ENCODE results near the gene P4HTM. TPM values are rescaled to one million over a fixed set of nuclear protein-coding genes. Genes with fewer than 3 reads are reported as not detected.

The P4HTM gene
- total RNA-seq, 1 experiment from 2014 or later = 0.03 TPM

DNA sequence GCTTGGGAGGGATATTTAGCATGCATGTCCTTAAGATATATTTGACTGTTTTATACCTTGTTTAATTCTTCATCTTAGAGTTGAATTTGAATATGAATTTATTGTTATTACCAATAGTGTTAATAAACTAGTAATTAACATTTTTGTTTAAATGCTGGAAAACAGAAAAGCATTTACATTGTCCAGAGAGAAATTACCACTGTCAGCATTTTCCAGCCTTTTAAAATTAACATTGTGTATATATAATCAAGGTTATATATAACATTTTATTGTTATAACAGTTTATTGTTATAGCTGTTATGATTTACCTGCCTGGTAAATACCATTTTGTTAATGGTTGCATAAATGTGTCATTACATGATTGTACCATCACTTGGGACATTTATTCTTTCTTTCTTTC is 8.0 kb upstream of the P4HTM start:
- DNase-seq (ENCODE audit: low spot score) = no peak
- in situ Hi-C loops (cut with HindIII; ENCODE audit: low sequenced_read_pairs) = no loop called here

DNA sequence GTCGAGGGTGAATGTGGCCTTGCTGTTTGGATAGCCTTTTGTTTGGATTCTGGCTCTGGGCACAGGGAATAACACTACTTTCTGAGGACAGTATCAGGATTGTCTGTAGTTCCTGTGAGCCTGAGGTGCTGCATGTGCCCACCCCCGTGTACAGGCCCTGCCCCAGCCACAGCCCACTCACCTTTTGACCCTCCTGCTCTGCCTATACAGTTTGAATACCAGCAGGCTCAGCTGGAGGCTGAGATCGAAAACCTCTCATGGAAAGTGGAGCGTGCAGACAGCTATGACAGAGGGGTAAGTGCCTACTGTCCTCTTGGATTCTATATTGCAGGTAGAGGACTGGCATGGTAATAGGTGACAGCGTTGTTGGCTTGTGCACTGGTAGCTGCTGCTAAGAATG is 7.4 kb upstream of the P4HTM start:
- in situ Hi-C loops (cut with HindIII; ENCODE audit: low sequenced_read_pairs) = no loop called here
- no peak for DNase-seq (ENCODE audit: low spot score)

DNA sequence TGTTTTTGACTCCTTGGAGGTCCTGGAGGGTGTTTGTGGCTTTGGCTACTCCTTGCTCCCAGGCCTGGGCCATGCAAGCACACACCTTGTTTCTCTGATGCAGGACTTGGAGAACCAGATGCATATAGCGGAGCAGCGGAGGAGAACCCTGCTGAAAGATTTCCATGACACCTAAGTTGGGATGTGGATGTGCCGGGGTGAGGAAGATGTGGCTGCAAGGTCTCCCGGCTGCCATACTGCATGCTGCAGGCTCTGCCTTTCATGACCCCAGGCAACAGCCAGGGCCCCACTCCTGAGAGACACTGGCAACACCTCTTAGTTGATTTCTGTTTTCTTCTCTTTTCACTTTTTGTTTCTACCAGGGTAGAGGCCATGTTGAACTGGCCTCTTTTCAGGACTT is 6.9 kb upstream of the P4HTM start:
- in situ Hi-C loops (cut with HindIII; ENCODE audit: low sequenced_read_pairs) = no loop called here

DNA sequence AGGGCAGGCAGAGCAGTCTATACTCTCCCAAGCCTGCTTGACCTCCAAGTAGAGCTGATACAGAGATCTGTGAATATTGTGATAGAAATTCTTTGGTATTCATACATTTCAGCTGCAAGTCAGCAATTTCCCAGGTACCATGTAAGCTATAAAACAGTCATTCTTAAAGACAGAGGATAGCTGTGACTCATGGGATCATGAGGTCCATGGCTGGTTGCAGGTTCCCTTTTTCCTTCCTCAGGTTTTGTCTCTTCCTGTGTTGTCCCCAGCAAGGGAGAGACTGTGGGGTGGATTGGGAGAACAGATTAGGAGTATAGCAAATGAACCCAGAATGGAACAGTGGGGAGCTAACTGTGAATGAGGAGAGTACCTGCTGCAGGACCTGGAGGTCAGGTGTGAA is 5.4 kb upstream of the P4HTM start:
- in situ Hi-C loops (cut with HindIII; ENCODE audit: low sequenced_read_pairs) = no loop called here

More for the DNA sequence above, 6.9 kb upstream of the P4HTM start:
- no peak for DNase-seq (ENCODE audit: low spot score)

DNA sequence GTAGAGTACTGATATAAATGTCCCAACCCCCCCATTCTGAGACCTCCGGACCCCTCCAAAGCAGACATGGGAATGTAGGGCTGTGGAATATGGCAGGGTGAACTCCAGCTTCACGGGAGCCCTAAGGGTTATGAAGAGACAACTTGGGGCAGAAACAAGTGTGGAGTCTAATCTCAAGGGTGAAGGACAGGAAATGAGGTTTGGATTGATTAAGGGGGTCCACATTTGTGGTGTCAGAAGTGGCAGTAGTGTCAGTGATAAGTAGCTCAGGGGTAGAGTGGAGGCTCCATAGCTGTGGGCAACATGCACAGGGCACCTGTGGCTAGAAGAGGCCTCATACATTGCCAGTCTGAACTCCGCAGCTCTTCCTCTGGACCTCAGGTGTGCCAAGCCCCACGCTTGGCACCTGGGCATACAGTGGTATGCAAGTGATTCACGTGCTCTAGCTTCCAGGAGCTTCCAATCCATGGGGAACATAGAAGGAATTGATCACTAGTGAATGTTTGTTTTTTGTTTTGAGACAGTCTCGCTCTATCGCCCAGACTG is 4.1 kb upstream of the P4HTM start:
- in situ Hi-C loops (cut with HindIII; ENCODE audit: low sequenced_read_pairs) = no loop called here

More for the DNA sequence above, 5.4 kb upstream of the P4HTM start:
- DNase-seq (ENCODE audit: low spot score) = no peak

DNA sequence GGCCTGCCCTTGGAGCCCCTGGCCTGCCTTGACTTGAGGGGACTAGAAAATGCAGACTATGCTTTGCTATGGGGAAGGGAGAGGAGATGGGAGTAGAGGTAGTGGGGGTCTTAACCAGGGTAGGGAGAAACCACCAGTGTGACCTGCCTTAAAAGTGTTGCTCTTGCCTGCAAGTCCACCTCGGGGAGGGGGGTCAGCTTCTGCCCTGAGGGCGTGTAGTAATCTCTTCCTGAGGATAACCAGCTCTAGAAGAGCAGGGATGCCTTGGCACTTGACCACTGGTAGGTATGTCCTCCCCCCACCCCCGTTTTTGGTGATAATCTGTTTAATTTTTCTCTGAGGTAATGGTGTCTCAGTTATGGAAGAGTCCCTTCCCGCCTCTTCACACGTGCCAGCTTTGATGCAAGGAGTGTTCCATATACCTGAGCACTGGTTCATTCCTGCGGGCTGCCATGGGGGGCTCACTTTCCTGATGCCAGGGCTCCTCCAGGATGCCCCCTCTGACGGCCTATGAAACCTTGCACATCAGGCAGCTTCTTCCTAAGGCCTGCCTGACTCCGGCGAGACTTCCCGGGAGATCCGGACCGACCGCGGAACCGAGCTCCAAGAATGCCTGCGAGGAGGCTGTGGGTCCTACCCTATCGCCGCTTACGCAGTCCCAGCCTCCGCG is 780 bp upstream of the P4HTM start:
- in situ Hi-C loops (cut with HindIII; ENCODE audit: low sequenced_read_pairs) = no loop called here

More for the DNA sequence above, 4.1 kb upstream of the P4HTM start:
- no peak for DNase-seq (ENCODE audit: low spot score)

DNA sequence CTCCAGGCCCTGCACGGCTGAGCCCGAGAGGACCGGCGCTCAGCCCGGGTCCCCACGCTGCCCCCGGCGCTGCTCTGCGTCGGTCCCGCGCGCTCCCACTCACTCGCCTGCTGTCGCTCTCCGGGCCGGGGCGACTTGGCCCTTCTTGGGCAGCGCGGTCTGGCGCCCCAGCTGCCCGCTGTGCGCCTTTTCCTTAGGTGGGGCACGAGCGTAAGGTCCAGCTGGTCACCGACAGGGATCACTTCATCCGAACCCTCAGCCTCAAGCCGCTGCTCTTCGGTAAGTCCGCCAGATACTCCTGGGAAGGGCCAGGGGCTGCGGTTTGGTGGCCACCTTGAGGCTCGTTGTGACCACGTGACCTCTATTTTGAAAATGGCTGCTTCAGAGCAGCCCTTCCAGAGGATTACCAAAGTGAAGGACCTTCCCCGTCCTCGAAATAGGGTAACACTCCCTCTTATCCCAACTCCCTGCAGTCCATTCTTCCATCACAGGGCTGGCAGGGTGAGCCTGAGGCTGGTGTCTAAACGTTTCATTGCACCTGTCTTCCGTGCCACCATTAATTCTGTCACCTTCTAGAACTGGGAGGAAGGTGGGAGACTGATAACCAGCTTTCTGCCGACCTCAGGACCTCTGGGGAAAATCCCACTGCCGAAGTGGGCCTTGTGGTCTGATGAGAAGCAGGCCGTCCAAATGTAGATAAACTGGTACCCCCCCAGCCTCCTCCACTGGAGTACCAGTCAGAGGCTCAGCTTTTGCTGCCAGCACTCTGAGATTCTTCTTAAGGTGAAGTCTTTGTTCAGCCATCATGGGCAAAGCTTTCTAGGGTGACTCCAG is 812 bp downstream of the P4HTM start:
- peak; percentile 72 for DNase-seq (ENCODE audit: low spot score)
- in situ Hi-C loops (cut with HindIII; ENCODE audit: low sequenced_read_pairs) = no loop called here

More for the DNA sequence above, 780 bp upstream of the P4HTM start:
- DNase-seq (ENCODE audit: low spot score) = no peak

DNA sequence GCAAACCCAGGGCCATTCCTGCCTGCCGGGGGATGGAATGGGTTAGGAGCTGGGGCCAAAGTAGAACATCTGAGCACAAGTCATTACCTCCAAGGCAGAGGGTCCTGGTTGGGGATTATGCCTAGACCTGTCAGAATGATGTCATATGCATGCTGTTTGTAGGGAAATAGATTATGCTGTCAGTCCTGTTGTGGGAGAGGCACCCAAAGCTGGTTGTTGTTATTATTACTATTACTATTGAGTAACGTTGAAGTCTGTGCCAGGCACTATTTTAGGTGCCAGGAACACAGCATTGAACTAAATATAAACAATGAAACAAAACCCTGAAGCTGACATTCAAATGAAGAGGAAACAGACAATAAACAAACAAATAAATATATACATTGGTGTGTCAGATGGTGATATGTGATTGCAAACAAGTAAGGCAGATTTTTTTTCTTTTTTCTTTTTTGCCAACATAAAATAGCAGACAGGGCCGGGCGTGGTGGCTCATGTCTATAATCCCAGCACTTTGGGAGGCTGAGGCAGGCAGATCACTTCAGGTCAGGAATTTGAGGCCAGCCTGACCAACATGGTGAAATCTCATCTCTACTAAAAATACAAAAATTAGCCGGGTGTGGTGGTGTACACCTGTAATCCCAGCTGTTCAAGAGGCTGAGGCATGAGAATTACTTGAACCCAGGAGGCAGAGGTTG is 2.0 kb downstream of the P4HTM start:
- in situ Hi-C loops (cut with HindIII; ENCODE audit: low sequenced_read_pairs) = no loop called here
- DNase-seq (ENCODE audit: low spot score) = no peak

DNA sequence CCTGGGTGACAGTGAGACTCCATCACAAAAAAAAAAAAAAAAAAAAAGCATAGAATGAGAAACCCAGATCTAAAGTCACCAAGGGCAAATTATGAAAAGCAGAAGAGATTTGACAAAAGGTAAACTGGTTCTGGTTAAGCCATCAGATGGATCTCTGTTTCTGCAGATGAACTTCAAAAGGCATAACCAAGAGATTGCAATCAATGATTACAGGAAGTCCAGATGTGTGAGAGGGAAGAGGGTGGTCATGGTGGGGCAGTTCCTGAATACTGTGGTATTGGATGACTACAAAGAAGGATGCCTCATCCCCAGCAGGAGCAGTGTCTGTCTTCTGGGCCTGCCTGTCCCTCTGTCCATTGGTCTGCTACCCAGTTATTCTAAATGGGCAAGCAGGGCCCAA is 3.8 kb downstream of the P4HTM start:
- no peak for DNase-seq (ENCODE audit: low spot score)
- in situ Hi-C loops (cut with HindIII; ENCODE audit: low sequenced_read_pairs) = no loop called here

DNA sequence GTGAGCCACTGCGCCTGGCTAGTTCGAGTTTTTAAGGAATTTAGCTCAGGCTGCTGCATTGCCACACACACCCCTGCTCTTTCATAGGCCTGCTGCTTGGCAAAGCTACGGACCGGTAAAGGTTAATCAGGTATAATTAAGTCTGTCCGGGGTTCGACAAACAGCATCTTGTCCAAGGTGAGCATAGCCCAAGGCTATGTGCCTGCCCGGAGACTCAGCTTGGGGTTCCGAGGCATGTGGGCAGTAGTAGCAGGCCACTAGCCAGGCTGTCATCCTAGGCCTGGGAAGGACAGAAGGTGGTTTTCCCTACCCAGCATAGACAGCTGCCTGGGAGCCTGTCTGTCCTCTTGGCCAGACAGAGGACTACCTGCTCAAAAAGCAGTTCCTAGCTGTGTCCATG is 6.6 kb downstream of the P4HTM start:
- in situ Hi-C loops (cut with HindIII; ENCODE audit: low sequenced_read_pairs) = no loop called here
- no peak for DNase-seq (ENCODE audit: low spot score)

DNA sequence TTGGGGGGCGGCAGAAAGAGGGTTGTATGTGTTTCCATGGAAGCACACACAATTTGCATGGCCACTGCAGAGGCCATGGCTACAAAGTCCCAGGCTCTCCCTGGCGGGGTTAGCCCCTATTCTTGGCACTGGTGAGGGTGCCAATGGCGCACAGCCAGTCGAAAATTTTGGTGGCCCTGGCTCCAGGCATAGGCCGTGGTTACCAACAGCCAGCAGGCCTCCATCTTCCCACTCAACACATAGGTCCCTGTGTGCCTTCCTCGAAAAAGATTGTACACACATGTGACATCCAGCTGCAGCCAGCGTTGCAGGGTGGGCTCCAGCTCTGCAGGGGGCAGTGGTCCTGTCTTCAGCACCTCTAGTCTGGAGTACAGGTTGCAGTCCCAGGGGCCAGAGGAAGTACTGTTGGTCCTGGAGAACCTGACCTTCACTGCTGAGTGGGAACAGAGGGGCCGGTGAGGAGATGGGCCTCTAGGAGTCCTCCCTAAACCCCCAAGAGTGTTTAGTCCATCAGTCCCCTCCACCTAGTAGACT is 7.1 kb downstream of the P4HTM start:
- DNase-seq (ENCODE audit: low spot score) = no peak
- in situ Hi-C loops (cut with HindIII; ENCODE audit: low sequenced_read_pairs) = no loop called here

DNA sequence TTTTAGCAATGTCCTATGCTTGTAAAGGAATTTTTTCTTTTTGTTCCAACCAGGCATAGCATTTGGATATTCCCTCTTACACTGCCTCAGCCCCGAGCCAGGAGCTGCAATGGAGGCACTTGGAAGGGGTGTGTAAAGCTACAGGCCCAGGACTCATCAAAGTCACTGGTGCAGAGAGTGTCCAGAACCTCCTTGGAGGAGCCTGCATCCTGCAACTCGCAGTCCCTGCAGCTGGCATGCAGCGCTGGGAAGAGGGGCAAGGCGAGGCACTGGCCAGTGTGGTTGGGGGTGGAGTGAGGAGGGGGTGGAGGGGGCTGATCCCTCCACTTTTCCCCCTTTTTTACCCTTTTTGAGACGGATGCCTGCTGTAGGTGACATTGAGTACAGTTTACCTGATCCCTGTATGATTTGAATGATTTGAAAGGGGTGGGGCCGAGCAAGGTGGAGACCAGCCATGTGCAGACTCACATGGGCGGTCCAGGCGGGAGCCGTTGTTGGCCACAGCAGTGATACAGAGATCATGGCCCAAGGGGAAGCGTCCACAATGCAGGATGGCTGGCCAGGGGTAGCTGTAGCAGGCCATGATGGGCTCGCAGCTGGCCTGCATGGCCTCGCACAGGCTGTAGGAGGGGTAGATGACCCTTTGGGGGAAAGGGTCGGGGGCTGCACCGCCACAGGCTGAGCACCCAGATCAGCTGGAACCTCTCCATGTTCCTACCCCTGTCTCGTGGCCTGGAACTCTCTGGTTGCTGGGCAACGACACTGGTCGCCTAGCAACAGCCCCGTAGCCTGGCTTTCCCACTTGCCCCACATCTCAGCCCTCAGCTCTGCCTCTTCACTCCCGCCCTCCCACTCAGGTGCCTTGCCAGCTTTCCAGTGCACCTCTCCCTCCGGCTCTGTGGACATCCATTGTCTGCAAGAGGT is 7.9 kb downstream of the P4HTM start:
- in situ Hi-C loops (cut with HindIII; ENCODE audit: low sequenced_read_pairs) = no loop called here
- DNase-seq (ENCODE audit: low spot score) = peak; percentile 57

DNA sequence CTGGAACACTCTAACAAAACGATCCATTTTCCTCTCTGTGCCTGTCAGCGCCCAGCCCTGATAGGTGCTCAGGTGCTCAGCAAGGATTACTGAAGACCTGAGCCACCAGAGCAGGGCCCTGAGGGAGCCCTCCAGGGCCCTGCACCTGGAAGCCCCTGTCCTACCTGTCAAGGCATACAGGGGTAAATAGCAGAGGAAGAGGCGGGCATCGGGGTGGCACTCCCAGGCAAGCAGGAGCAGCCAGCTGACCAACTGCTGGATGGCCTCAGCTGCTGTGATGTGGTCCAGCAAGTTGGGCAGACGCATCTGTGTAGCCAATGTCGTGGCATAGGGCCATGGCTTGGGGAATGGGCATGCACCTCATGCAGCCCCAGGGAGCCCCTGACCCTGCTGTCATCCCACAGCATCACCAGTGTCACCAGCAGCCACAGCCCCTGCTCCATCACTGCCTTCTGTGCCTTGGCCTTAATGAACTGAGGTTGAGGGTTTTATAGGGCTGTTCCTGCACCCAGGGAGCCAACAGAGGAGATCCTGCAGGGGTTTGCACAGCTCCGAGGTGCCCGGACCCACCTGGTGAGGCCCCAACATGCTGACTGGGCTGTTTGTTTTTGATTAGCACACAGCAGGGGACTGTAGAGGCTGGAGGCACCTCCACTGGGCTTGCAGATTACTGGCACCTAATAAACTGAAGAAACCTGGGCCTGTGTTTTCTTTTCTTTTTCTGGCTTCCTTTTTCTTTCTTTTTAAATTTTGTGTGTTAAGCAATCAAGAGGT is 9.2 kb downstream of the P4HTM start:
- in situ Hi-C loops (cut with HindIII; ENCODE audit: low sequenced_read_pairs) = no loop called here
- DNase-seq (ENCODE audit: low spot score) = no peak

DNA sequence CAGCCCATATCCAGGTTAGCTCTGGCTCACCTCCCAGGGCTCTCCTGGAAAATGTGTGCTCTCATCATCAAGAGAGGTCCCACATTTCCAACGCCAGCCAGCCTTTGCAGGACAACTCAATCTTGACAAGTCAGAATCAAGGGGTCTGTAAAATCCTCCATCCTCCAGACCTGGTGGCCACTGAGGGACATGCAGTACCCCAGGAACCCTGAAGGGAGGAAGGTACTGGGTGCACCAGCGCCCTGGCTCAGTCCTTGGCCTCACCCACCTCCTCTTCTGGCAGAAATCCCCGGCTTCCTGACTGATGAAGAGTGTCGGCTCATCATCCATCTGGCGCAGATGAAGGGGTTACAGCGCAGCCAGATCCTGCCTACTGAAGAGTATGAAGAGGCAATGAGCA is 11.1 kb downstream of the P4HTM start:
- DNase-seq (ENCODE audit: low spot score) = no peak
- in situ Hi-C loops (cut with HindIII; ENCODE audit: low sequenced_read_pairs) = no loop called here

DNA sequence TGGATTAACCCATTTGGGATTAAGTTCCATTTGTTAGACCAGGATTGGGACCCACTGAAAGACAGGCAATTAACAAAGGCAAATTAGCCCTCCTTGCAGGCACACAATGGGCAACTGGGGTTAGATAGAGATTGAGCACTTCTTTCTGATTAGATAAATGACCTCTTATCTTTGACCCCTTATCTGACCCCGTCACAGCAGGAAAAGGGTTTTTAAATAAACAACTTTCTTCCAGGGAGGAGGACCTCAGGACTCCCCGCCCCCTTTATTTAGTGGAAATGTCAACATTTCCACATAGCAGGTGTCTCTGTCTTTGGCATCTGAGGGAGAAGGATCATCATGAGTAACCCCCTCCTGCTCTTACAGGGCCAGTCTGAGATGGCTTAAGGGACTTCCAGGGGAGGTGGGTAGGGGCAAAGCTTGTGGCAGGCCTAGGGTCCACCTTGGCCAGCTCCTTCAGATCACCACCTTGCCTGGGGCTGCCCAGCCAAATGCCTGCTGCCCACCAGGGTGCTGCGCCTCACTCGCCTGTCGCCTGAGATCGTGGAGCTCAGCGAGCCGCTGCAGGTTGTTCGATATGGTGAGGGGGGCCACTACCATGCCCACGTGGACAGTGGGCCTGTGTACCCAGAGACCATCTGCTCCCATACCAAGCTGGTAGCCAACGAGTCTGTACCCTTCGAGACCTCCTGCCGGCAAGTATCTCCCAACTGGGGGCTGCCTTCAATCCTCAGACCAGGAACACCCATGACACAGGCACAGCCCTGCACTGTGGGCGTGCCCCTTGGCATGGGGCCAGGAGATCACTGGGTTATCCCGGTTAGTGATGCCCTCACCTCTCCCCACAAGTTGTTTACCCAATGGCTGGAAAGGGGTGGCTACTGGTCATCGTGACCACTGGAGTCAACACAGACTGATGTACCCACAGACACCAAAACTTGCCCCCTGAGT is 14.6 kb downstream of the P4HTM start:
- DNase-seq (ENCODE audit: low spot score) = no peak
- in situ Hi-C loops (cut with HindIII; ENCODE audit: low sequenced_read_pairs) = no loop called here

DNA sequence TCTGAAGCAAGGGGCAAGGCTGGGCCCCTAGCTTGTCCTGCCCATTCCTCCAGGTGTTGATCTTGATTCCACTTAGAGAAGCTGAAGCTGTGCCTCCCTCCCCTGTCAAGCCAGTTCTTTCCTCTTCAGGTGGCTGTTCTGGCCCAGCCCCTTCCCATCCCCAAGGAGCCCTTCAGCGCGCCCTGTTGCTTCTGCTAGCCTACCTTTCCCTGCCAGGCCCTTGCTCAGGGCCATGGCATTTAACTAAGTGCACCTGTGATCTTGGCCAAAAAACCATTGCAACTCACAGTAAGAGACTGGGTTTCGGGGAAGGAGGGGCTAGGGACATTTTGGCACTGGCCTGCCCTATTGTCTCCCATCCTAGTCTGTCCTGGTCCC is 15.3 kb downstream of the P4HTM start:
- in situ Hi-C loops (cut with HindIII; ENCODE audit: low sequenced_read_pairs) = no loop called here
- DNase-seq (ENCODE audit: low spot score) = no peak

DNA sequence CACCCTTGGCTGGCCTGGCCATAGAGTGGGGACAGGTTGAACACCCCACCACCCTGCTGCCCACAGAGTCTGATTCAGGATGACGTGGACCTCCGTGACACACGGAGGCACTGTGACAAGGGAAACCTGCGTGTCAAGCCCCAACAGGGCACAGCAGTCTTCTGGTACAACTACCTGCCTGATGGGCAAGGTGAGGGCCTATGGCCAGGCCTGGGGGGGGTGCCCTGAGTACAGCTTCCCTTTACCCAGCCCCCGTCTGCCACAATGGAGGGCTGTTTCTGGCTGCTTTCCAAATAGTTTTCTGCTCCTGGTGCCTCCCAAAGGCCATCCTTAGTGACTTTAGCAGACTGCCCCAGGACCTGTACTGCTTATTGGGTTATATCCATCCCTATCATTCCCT is 16.0 kb downstream of the P4HTM start:
- no peak for DNase-seq (ENCODE audit: low spot score)

More for the DNA sequence above, 16.0 kb downstream of the P4HTM start:
- in situ Hi-C loops (cut with HindIII; ENCODE audit: low sequenced_read_pairs) = no loop called here

All from G401 (cell line).